ENCODE results near the gene KDM2A.

GRCh38 chr11:67278135-67278938 lies 159.3 kb downstream of the KDM2A start:
- TF ChIP-seq POLR2AphosphoS5 (IDR thresholded peaks at IDR 0.05; ENCODE audit: low read depth, low read length) = no peak
- TF ChIP-seq CTCF (IDR thresholded peaks at IDR 0.05 in 2 of 3, conservative IDR thresholded peaks at IDR 0.05 in 1 of 3; ENCODE audit: borderline replicate concordance in 1 of 3, insufficient read depth in 1 of 3, low read depth in 2 of 3, low read length in 2 of 3) = no peak
- no peak for TF ChIP-seq MAX (IDR thresholded peaks at IDR 0.05)
- TF ChIP-seq POLR2A (IDR thresholded peaks at IDR 0.05; ENCODE audit: borderline replicate concordance, extremely low read depth, insufficient read depth, insufficient read length) = no peak
- TF ChIP-seq JUND (IDR thresholded peaks at IDR 0.05) = no peak

All from HCT116 (cell line).